Naive B cell (primary cell): Measurements from ENCODE around the gene TMEM125. TPM values are rescaled to one million over a fixed set of nuclear protein-coding genes. Genes with fewer than 3 reads are reported as not detected.
A peak's percentile ranks its signal among the peaks of the same experiment; 100 is the strongest.

ENCODE experiments used
- ATAC-seq, 2 donors: fragments of 150-1000 bp; cut with Tn5 transposase; 2 replicates each; pipeline ENCODE4 v1.10.0; 2021; ENCODE audit warnings: low read depth in 2 of 2, mild to moderate bottlenecking in 2 of 2, moderate library complexity in 2 of 2
- DNase-seq: peaks from one replicate; pipeline ENCODE4 v3.0.0; 2022
- H3K27ac Mint-ChIP-seq, 6 donors: one replicate each; pipeline ENCODE4 v1.8.0; 2020 to 2022; ENCODE audit warnings: mild to moderate bottlenecking in 6 of 6, mixed read lengths in 6 of 6, moderate library complexity in 5 of 6, inconsistent platforms in 2 of 6
- H3K27me3 Mint-ChIP-seq, 3 donors: one replicate each; pipeline ENCODE4 v1.8.0; 2021 to 2022; ENCODE audit warnings: mixed read lengths in 3 of 3, mild to moderate bottlenecking in 1 of 3
- H3K36me3 Mint-ChIP-seq, 2 donors: one replicate each; pipeline ENCODE4 v1.8.0; 2020 to 2022; ENCODE audit warnings: mixed read lengths in 2 of 2, inconsistent platforms in 1 of 2, mild to moderate bottlenecking in 1 of 2
- H3K4me1 Mint-ChIP-seq, 3 donors: one replicate each; pipeline ENCODE4 v1.8.0; 2020 to 2022; ENCODE audit warnings: mixed read lengths in 3 of 3, inconsistent platforms in 1 of 3, mild to moderate bottlenecking in 1 of 3, moderate library complexity in 1 of 3
- H3K4me3 Mint-ChIP-seq, 8 donors: one replicate each; pipeline ENCODE4 v1.8.0; 2020 to 2022; ENCODE audit warnings: mild to moderate bottlenecking in 8 of 8, mixed read lengths in 8 of 8, moderate library complexity in 8 of 8, inconsistent platforms in 2 of 8
- H3K9me3 Mint-ChIP-seq, 7 donors: one replicate each; pipeline ENCODE4 v1.8.0; 2020 to 2022; ENCODE audit warnings: mixed read lengths in 7 of 7, mild to moderate bottlenecking in 5 of 7, inconsistent platforms in 2 of 7, moderate library complexity in 1 of 7
- polyA plus RNA-seq, 6 donors: library from polyadenylated mRNA; unstranded; fragments of 300-500 nt; fragmentation: Illumina TruSeq; gene quantifications; one replicate each; pipeline ENCODE4 v1.2.3, GENCODE V29; 2021; ENCODE audit warnings: low read depth in 6 of 6

Gene TMEM125
- polyA plus RNA-seq, 6 donors from 2014 or later = 0.41 TPM; not detected in 5

- H3K36me3 Mint-ChIP-seq = no peaks in the 10 kb centered on the region
- H3K9me3 Mint-ChIP-seq = peaks cover 0 to 1% (median 0%) of the 10 kb centered on the region in 7 donors
- no peaks in the 10 kb centered on the region for H3K27me3 Mint-ChIP-seq
- H3K4me1 Mint-ChIP-seq = peaks cover 0 to 2% (median 0%) of the 10 kb centered on the region in 3 donors
- peak overlapping the region in 1 of 6 donors; percentile 77 for H3K27ac Mint-ChIP-seq
- DNase-seq (no peak), ATAC-seq (no peak)
- no peak overlapping the region for H3K4me3 Mint-ChIP-seq
Observed at GRCh38 chr1:43317817-43318471, 48.2 kb downstream of the TMEM125 start.

GRCh38 chr1:43318831-43319230, 49.0 kb downstream of the TMEM125 start:
- DNase-seq (no peak), ATAC-seq (no peak)
- Mint-ChIP-seq H3K27me3 (no peaks in the 10 kb centered on the region), H3K4me3 (no peak overlapping the region), H3K9me3 (peaks cover 0 to 1% (median 0%) of the 10 kb centered on the region in 7 donors), H3K27ac (no peak overlapping the region), H3K4me1 (peaks cover 0 to 2% (median 0%) of the 10 kb centered on the region in 3 donors), H3K36me3 (no peaks in the 10 kb centered on the region)

- DNase-seq (no peak), ATAC-seq (no peak)
- H3K27ac Mint-ChIP-seq = no peak overlapping the region
- H3K9me3 Mint-ChIP-seq = peaks cover 0 to 4% (median 3%) of the 10 kb centered on the region in 7 donors
- H3K36me3 Mint-ChIP-seq = peaks cover 3 to 4% of the 10 kb centered on the region in 2 donors
- H3K4me1 Mint-ChIP-seq = peaks cover 0 to 2% (median 0%) of the 10 kb centered on the region in 3 donors
- no peaks in the 10 kb centered on the region for H3K27me3 Mint-ChIP-seq
- no peak overlapping the region for H3K4me3 Mint-ChIP-seq
Observed at GRCh38 chr1:43319288-43319687, 49.5 kb downstream of the TMEM125 start.

GRCh38 chr1:43319766-43320165, 50.0 kb downstream of the TMEM125 start:
- ATAC-seq (no peak), DNase-seq (no peak)
- H3K4me3 Mint-ChIP-seq = no peak overlapping the region
- H3K36me3 Mint-ChIP-seq = peaks cover 7 to 9% of the 10 kb centered on the region in 2 donors
- no peak overlapping the region for H3K27ac Mint-ChIP-seq
- peaks cover 3 to 8% (median 7%) of the 10 kb centered on the region in 7 donors for H3K9me3 Mint-ChIP-seq
- peaks cover 0 to 2% (median 0%) of the 10 kb centered on the region in 3 donors for H3K4me1 Mint-ChIP-seq
- no peaks in the 10 kb centered on the region for H3K27me3 Mint-ChIP-seq

- ATAC-seq = no peak
- no peak overlapping the region for H3K4me3 Mint-ChIP-seq
- H3K27me3 Mint-ChIP-seq = no peaks in the 10 kb centered on the region
- DNase-seq = no peak
- no peak overlapping the region for H3K27ac Mint-ChIP-seq
- peaks cover 15 to 21% of the 10 kb centered on the region in 2 donors for H3K36me3 Mint-ChIP-seq
- H3K9me3 Mint-ChIP-seq = peaks cover 10 to 20% (median 18%) of the 10 kb centered on the region in 7 donors
- peaks cover 0 to 2% (median 0%) of the 10 kb centered on the region in 3 donors for H3K4me1 Mint-ChIP-seq
Observed at GRCh38 chr1:43321331-43321891, 51.6 kb downstream of the TMEM125 start.

- H3K4me3 Mint-ChIP-seq = no peak overlapping the region
- ATAC-seq = no peak
- no peaks in the 10 kb centered on the region for H3K27me3 Mint-ChIP-seq
- no peak for DNase-seq
- H3K27ac Mint-ChIP-seq = no peak overlapping the region
- peaks cover 15 to 21% of the 10 kb centered on the region in 2 donors for H3K36me3 Mint-ChIP-seq
- H3K9me3 Mint-ChIP-seq = peaks cover 10 to 23% (median 20%) of the 10 kb centered on the region in 7 donors
- peaks cover 0 to 2% (median 0%) of the 10 kb centered on the region in 3 donors for H3K4me1 Mint-ChIP-seq
Observed at GRCh38 chr1:43322506-43322905, 52.7 kb downstream of the TMEM125 start.

Other genes starting within 250 kb of the TMEM125 start
- gene EBNA1BP2, start 97.7 kb upstream of the TMEM125 start, polyA plus RNA-seq = 10 to 100 TPM; 50.6 to 64.8 (median 57.0) TPM
- 1 to 10 TPM in 1 of 6 donors, under 1 TPM in 5; 0.13 to 1.0 (median 0.24) TPM for gene CFAP57, start 97.7 kb upstream of the TMEM125 start, polyA plus RNA-seq
- gene C1orf210, start 15.6 kb downstream of the TMEM125 start, polyA plus RNA-seq = not detected
- not detected for gene TIE1, start 31.0 kb downstream of the TMEM125 start, polyA plus RNA-seq
- gene MPL, start 67.8 kb downstream of the TMEM125 start, polyA plus RNA-seq = under 1 TPM in 1 of 6 donors, not detected in 5; 0.32 TPM
- gene CDC20, start 89.0 kb downstream of the TMEM125 start, polyA plus RNA-seq = under 1 TPM in 2 of 6 donors, not detected in 4; 0.16 to 0.28 TPM
- gene ELOVL1, start 98.0 kb downstream of the TMEM125 start, polyA plus RNA-seq = 10 to 100 TPM; 55.8 to 91.0 (median 69.4) TPM
- 10 to 100 TPM; 22.4 to 40.5 (median 33.2) TPM for gene MED8, start 119.8 kb downstream of the TMEM125 start, polyA plus RNA-seq
- gene SZT2, start 119.9 kb downstream of the TMEM125 start, polyA plus RNA-seq = 10 to 100 TPM in 1 of 6 donors, 1 to 10 TPM in 4, under 1 TPM in 1; 0.77 to 11.6 (median 6.3) TPM
- 1 to 10 TPM in 5 of 6 donors, under 1 TPM in 1; 0.79 to 2.5 (median 2.1) TPM for gene HYI, start 183.9 kb downstream of the TMEM125 start, polyA plus RNA-seq